Measurements from ENCODE around the gene NHERF2.
A peak's percentile ranks its signal among the peaks of the same experiment; 100 is the strongest.

NHERF2 gene

DNA sequence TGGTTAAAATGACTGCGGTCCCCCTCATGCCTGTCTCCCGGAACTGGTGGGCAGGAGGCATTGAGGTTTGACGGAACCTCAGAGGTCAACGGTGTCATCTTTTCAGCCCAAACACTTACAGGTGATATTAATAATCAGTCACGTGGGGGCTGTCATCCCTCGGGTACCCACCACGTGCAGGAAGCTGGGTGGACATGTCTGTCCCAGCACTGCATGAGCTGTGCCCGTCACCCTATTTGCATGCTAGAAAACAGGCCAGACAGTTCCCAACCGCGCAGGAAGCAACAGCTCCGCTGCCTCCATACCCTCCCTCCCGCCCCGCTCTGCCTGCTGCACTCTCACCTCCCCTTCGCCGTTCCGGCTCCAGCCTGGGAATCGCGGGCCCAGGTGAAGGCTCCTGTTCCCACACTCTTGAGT, 35.6 kb upstream of the NHERF2 start:
- DNase-seq: no peak

DNA sequence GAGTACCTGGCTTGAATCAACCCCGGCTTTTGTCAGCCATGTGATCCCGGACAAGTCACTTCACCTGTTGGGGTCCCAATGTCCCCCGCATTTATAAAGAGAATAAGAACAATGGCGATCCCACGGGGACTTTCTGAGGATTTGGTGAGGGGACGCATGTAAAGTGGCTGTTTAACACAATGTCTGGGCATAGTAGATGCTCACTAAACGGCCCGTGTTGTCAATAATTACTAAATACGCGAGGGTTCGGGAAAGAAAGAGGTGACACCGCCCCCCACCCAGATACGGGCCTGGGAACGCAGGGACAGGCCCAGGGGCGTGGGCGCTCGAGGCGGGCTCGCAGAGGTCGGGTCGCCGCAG, 35.1 kb upstream of the NHERF2 start:
- DNase-seq: no peak

DNA sequence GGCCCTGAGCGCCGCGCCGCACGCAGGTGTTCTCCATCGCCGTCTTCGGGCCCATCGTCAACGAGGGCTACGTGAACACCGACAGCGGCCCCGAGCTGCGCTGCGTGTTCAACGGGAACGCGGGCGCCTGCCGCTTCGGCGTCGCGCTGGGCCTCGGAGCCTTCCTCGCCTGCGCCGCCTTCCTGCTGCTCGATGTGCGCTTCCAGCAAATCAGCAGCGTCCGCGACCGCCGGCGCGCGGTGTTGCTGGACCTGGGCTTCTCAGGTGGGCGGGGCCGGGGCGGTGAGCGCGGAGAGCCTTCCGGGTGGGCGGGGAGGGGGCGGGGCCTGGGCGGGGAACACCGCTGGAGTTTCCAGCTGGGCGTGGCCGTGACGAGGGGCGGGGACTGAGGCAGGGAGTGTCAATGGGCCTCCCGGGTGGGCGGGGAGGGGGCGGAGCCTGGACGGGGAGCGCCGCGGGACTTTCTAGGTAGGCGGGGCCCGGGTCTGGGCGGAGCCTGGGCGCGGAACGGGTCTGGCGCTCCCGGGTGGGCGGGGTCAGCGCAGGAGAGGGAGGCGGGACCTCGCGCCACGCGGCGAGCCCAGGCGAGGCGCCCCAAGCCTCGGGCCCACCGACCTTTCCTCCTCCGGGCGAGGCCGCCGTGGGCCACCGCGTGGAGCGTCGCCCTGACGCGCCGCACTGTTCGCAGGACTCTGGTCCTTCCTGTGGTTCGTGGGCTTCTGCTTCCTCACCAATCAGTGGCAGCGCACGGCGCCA, 34.6 kb upstream of the NHERF2 start:
- no peak for DNase-seq

DNA sequence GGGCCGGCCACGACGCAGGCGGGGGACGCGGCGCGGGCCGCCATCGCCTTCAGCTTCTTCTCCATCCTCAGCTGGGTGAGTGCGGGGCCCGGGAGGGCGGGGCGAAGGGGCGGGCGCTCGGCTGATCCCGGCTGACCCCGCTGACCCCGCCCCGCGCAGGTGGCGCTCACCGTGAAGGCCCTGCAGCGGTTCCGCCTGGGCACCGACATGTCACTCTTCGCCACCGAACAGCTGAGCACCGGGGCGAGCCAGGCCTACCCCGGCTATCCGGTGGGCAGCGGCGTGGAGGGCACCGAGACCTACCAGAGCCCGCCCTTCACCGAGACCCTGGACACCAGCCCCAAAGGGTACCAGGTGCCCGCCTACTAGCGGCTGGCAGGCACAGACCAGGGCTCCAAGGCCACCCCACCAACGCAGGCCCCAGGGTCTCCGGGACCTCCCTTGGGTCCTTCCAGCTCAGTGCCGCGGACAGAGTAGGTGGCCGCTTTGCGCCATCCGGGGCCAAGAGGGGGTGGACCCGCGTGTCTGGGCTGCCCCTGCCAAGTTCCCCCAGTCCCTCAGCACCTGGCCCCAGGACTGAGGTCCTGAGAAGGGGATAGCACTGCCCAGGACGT, 33.9 kb upstream of the NHERF2 start:
- no peak for DNase-seq

DNA sequence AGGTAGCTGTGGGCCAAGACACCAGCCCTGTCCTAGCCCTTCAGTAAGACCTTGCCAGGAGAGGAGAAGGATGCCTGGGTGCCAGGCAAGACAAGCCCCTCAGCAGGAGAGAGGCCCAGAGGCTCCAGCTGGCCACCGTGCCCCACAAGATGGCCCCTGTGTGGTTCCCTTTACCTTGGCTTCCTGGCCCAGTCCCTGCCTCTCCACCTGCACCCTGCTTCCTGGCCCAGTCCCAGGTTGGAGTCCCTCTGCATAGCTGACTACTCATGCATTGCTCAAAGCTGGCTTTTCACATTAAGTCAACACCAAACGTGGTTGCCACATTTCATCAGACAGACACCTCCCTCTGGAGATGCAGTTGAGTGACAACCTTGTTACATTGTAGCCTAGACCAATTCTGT, 33.0 kb upstream of the NHERF2 start:
- DNase-seq: no peak

DNA sequence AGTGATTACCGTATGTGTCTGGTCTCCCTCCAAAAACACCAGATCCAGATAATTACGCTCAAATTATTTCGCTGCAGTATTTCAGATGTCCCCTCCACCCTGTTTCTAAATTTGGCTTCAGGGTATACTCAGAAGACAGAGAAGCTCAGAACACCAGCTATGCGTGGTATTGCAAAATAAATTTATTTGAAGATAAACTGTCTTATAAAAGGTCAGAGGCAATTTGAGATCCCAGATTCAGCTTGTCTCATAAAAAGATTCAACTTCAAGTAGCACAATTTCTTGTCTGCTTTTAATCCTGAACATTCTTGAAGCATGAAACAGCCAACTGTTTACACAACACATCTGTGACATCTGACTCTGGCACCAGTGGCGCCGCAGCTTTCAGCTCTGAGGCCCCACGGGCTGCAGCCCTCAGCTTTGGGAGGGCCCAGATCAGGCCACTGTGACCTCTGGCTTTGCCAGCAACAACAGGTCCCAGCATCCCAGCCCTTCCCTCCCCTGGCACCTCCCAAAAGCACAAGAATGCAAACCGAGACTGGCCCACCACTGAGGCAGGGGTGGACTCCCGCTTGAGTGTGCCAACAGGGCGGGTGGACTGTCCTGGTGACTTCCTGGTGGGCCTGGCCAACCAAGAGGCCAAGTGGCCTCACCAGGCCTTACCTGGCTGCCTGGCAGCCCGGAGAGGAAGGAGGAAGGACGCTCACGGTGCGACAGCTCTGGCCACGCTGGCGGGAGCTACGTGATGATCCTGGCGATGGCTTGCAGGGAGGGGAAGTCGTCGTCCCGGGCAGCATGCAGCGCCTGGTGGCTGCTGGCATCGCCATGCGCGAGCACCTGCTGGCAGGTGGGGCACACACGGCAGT, 29.0 kb upstream of the NHERF2 start:
- no peak for DNase-seq

DNA sequence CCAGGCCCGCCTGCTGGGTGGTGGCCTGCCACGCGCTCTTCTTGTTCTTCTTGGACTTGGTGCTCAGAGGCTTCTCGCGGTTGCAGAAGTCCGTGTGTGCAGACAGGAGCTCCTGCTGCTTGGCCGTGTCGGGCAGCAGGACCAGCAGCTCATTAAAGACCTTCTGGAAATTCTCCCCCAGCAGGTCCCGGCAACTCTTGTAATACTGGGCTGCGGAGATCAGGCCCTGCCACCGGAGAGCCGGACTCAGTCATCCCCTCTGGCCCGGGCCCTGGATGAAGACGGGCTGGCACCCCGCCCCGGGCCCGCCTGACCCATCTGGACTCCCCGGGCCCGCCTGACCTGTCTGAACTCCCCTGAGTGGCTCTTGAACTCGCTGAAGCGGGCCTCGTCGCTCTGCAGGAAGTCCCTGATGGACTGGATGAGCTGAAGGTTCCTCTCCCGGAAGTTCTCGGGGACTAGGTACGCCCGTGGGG, 28.3 kb upstream of the NHERF2 start:
- DNase-seq: no peak

DNA sequence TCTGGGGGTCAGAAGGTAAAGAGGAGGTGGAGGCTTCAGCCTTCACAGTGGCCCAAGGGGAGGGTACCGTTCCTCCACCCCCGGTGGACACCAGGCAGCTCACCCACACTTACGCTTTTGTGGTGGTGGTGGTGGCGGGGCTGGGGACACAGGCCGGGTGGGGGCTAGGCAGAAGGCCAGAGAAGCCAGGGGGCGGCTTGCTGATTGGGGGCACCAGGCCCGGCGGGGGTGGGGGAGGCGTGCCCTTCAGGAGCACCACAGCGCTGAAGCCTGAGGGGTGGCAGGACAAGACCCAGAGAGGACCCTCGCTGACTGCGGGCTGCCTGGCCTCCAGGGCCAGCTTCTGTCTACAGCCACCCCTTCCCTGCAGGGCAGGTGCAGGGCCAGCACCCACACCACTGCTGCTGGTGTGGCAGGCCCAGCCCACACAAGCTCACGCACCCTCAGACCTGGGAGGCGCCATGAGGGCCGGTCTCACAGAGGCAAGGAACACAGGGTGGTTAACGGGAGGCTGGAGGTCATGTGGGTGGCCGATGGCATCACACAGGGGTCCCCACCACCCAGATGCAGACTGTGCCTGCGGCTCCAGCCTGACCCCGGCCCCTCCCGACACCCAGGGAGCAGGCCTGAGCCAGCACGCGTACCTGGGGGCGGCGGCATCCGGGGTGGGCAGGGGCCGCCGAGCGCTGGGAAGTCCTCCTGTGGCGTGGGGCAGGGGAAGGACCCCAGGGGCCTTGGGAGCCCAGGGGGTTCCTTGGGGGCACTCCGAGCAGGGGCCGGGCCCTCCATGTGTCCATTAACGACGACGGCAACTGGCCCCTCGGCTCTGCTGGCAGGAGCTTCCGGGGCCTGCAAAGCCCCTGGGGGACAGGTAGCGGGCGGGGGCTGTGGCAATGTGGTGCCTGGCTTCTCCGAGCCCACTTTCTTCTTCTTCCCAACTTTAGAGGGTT, 27.6 kb upstream of the NHERF2 start:
- DNase-seq: no peak

DNA sequence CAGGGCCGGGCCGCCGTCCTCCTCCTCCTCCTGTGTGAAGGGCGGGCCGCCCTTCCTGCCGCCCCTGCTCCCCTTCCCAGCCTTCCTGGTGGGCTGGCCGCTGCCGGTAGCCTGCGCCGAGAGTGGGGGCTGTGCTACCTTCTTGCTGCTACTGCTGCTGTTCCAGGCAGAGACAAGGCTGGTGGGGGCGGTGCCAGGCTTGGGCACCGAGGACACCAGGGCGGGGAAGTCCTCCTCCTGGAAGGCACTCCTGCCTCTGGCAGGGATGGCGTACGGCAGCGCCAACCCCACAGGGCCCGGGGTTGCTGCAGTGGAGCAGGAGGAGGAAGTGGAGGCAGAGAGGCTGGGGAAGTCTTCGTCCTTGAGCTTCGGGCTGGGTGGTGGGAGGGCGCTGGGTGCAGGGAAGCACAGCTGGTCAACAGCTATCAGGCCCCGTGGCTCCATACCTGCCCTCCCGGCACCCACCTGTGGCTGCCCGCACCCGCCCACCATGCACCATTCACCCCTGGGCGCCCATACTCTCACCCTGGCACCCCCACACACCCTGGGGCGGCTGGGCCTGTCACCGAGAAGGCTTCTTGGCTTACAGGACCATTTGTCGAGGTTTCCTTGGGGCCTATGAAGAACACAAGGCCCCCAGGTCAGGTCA, 26.7 kb upstream of the NHERF2 start:
- no peak for DNase-seq

DNA sequence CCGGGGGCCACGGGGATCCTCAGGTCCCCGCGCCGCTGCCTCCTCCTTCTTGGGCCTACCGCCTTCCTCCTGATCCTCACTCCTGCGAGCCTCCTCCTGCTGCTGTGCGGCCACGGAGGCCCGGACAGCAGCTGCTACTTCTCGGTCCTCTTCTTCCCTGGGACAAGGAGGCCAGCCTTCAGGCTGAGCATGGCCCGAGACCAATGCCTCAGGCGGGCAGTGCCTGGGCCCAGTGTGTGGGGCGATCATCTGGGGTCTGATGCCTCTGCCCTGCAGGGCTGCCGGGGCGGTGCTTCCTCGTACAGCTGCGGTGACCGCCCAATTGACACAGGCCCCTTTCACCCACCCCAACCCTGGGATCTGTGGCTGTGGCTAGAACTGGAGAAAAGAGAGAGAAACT, 25.7 kb upstream of the NHERF2 start:
- no peak for DNase-seq

DNA sequence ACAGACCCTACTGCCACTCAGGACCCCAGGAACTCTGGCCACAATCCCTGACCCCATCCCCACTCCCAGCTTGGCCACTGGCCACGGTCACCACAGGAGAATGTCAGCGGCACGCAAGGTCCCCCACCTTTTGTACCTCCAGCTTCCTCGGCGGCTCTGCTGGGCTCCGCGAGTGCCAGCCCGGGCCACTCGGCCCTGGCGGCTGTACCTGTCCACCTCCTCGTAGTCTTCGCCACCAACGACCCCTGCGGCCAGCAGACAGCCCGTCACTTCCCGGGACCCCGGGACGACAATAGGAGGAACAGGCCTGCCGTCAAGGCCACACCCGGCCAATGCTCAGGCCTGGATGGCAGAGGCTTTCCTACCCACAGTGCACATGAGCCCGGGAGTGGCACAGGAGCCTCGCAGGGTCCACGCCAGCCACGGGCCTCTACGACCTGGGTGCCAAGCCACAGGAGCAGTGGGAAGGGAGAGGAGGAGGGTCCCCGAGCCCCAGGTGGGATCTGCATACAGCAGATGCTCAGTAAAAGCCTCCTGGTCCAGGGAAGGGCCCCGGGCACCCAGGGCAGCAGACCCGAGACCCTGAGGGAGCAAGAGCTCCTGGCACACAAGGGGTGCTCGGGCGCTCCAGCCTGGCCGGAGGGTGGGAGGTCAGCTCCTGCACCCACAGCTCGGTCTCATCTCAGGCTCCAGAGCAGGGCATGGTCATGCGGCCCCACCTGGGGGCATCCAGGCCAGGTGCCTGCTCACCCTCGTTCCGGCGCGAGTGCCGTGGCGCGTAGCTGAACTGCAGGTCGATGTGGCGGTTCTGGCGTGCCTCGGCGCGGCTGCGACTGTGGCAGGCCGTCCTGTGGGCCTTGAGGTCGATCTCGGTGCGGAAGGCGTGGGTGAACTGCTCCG, 25.0 kb upstream of the NHERF2 start:
- DNase-seq: no peak

DNA sequence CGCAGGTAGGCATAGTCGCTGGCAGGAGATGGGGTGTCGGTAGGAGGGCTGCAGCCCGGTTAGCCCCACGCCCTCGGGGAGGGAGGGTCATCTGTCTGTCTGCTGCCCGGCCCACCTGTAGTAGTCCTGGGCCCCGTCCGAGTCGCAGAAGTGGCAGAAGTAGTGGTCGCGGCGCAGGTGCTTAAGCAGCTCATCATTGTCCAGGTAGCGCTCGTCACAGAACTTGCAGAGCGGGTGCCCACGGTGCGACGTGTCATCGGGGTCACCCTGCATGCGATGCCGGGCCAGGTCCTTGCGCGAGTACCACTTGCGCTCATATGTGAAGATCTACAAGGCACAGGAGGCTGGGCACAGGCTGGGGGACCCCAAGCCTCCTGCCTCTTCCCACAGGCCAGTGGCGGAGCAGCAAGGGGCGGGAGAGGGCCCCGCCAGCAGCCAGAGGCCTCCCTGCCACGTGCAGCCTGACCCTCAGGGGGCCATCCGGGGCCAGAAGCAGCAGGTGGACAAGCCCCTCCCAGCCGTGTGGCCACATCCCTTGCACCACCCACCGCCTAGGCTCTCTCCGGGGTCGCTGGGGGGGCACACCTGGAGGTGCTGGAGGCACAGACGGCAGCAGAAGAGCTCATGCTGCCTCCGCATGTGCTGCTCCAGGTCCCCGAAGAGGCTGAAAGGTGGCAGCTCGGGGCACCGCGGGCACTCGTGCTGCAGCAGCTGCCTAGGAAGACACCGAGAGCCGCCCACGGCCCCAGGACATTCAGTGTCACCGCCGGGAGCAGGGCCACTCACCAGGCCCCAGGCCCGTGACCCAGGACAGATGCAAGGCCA, 24.1 kb upstream of the NHERF2 start:
- DNase-seq: no peak

DNA sequence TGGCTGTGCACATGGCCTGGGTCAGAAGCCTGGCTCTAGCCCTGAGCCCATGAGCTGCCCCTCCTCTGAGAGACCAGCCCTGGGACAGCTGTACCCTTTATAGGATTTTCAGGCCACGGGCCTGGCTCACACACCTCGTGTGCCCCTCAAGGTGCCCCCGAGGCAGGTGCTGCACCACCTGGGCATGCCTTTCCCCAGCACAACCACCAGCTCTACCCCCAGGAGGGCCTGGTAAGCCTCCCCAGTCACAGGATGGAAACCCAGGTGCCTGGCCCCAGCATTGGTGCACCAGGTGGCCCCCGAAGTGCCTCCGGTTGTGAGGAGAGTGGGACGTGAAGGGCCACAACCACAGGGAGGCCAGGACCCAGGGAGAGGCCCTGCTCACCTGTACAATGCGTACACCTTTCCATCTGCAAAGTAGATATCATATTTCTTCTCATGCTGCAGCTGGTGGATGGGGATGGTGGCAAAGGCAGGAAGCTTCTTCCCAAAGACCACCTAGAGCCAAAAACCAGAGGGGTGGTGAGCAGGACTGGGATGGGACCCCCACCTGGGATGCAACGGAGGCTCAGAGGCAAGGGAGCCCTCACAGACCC, 23.4 kb upstream of the NHERF2 start:
- DNase-seq: no peak

DNA sequence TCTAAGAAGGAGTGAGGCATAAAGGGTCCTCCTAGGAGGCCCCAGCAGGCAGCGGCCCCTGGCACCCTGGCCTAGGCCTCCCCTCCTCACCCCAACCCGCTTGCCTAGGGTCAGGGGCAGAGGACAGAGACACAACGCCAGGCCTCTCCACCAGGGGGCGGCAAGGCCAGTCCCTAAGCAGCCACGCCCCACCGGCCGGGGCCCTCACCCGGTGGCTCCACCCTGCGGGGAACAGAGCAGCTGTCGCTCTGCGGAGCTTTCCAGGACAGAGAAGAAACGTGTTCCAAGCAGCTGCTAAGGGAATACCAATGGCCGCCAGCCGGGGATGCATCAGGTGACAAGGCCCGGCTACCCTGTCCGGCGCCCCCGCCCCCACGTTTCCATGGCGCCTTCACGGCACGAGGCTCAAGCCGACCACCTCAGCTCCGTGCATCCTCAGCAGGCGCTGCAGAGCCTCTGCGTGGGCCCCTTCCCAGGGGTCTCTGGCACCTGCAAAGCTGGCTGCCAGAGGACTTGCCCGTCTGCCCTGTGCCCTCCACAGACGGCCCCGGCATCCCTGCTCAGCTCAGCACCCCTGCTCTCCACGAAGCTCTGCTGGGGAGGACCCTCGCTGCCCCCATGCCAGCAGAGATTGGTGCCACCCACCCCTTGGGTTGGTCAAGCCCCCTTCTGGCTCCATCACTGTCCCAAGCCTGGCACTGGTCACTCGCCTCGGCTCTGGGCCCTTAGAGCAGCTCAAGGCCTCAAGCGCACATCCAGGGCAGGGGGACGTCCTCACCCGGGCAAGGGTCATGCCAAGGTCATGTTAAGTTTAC, 22.7 kb upstream of the NHERF2 start:
- DNase-seq: peak; percentile 98

DNA sequence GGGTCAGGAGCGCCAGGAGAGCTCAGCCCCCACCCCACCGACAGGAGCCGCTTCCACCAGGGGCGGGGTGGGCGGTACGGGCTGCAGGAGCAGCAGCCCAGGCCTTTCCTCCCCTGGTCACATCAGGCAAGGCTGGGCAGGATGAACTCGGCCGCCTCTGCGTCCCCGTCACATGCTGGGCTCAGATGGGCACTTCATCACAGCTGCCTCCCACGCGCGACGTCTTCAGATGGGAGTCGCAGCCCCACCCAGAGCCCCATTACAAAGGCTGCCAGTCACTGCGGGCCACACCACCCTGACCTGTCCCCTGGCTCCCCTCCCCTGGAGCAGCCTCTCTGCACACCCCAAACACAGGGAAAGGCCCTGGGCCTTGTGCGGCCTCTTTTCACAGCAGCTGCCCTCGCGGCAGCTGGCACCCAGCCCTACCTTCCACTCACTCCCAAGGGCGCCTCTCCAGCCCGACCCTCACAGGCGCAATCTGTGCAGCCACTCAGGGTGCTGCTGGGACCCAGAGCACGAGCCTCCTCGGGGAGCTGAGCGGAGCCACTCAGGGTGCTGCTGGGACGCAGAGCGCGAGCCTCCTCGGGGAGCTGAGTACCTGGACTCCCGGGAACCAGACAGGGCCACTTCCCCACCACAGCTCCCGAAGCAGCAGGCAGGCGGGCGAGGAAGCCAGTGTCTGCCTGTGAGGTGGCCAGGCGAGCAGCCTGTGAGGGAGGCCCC, 21.7 kb upstream of the NHERF2 start:
- DNase-seq: no peak

DNA sequence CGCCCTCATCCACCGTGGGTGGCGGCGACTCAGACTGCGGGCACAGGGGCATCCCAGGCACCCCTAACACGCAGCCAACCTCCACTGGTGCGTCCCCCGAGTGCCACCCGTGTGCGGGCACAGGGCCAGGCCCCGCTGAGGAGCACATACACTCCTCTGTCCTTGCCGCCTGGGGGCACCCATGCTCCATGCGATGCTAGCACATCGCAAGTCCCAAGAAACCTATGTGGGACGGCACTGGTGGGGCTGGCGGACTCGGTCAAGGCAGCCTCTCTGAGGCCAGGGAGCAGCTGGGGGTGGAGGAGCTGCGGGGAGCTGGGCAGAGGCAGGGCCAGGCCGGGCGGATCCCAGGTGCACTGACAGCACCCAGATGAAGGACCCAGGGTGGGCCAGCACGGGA, 21.1 kb upstream of the NHERF2 start:
- DNase-seq: no peak

DNA sequence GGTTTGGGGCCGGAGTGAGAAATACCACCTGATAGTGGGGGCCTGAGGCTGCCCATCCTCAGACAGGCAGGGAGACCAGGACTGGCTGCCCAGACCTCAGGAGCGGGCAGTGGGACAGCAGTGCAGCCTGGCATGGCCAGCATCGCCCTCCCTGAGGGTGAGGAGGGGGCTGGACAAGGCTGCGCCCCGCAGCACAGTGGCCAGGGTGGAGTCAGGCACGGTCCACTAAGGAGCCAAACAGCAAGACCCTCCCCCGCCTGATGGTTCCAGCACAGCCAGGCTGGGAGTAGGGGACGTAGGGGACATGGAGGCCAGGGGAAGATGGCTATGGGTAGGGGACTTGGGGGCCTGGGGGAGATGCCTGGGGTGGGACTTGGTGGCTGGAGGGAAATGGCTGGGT, 20.4 kb upstream of the NHERF2 start:
- no peak for DNase-seq
